Neural cell (in vitro differentiated cells): ENCODE measurements around the gene PLSCR5.

Source experiments
- EP300 ChIP-seq: fragments of 450-650 bp; conservative IDR thresholded peaks from 2 replicates; pipeline ENCODE4 v1.6.1; 2014; ENCODE audit warnings: antibody characterized with exemption, mild to moderate bottlenecking, moderate library complexity; ENCODE audit not compliant: poor library complexity, severe bottlenecking
- EZH2 ChIP-seq: fragments of 200-600, 300-800 bp; shearing (Covaris generic), sonication (generic); IDR thresholded peaks from 2 replicates; pipeline ENCODE4 v1.6.1; 2014; ENCODE audit warnings: antibody characterized with exemption, low read length, borderline replicate concordance, mild to moderate bottlenecking; ENCODE audit not compliant: insufficient read depth, poor library complexity, severe bottlenecking
- MXI1 ChIP-seq: fragments of 450-650 bp; conservative IDR thresholded peaks from 2 replicates; pipeline ENCODE4 v1.6.1; 2014; ENCODE audit warnings: antibody characterized with exemption, mild to moderate bottlenecking; ENCODE audit not compliant: poor library complexity, severe bottlenecking
- POLR2AphosphoS5 ChIP-seq: IDR thresholded peaks from 2 replicates; pipeline ENCODE4 v1.6.1; 2012
- RAD21 ChIP-seq: fragments of 450-650 bp; conservative IDR thresholded peaks from 2 replicates; pipeline ENCODE4 v1.6.1; 2014; ENCODE audit warnings: antibody characterized with exemption, mild to moderate bottlenecking, moderate library complexity
- REST ChIP-seq: IDR thresholded peaks from 2 replicates; pipeline ENCODE4 v1.6.1; 2012; ENCODE audit warnings: borderline replicate concordance
- SMC3 ChIP-seq: fragments of 450-650 bp; conservative IDR thresholded peaks from 2 replicates; pipeline ENCODE4 v1.6.1; 2014; ENCODE audit warnings: antibody characterized with exemption, mild to moderate bottlenecking, moderate library complexity; ENCODE audit not compliant: poor library complexity
- TAF1 ChIP-seq: IDR thresholded peaks from 2 replicates; pipeline ENCODE4 v1.6.1; 2012; ENCODE audit warnings: low read depth
- TF ChIP-seq, protein P1 (sequence below): fragments of 450-650 bp; IDR thresholded peaks from 2 replicates; pipeline ENCODE4 v1.5.1; 2014; ENCODE audit warnings: antibody characterized with exemption, mild to moderate bottlenecking, moderate library complexity; ENCODE audit not compliant: poor library complexity, severe bottlenecking

DNA sequence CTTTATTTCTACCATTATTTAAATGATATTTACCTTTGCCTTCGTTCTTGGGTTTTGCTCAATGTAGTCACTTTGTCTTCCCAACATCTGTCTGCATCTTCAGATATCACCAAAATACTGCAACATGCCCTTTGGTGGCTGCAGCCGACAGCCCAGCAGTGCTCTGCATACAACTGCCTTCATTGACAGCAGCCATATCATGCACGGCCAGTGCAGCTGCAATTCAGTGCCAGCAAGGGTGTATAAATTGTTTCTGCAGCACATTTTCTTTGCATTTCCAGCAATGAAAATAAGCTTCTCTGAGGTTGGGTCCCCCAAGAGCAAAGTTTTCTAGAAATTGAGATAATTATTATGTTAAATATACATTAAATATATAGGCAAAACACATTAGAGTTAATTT lies 6.0 kb upstream of the PLSCR5 start:
- TF ChIP-seq EP300 (no peak), MXI1 (no peak), EZH2 (no peak), RAD21 (no peak), SMC3 (no peak), TAF1 (no peak), REST (no peak), POLR2AphosphoS5 (no peak)
- TF ChIP-seq, protein P1, sequence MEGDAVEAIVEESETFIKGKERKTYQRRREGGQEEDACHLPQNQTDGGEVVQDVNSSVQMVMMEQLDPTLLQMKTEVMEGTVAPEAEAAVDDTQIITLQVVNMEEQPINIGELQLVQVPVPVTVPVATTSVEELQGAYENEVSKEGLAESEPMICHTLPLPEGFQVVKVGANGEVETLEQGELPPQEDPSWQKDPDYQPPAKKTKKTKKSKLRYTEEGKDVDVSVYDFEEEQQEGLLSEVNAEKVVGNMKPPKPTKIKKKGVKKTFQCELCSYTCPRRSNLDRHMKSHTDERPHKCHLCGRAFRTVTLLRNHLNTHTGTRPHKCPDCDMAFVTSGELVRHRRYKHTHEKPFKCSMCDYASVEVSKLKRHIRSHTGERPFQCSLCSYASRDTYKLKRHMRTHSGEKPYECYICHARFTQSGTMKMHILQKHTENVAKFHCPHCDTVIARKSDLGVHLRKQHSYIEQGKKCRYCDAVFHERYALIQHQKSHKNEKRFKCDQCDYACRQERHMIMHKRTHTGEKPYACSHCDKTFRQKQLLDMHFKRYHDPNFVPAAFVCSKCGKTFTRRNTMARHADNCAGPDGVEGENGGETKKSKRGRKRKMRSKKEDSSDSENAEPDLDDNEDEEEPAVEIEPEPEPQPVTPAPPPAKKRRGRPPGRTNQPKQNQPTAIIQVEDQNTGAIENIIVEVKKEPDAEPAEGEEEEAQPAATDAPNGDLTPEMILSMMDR, result no peak
